ENCODE data around the gene GSTA2.
A peak's percentile ranks its signal among the peaks of the same experiment; 100 is the strongest.

DNA sequence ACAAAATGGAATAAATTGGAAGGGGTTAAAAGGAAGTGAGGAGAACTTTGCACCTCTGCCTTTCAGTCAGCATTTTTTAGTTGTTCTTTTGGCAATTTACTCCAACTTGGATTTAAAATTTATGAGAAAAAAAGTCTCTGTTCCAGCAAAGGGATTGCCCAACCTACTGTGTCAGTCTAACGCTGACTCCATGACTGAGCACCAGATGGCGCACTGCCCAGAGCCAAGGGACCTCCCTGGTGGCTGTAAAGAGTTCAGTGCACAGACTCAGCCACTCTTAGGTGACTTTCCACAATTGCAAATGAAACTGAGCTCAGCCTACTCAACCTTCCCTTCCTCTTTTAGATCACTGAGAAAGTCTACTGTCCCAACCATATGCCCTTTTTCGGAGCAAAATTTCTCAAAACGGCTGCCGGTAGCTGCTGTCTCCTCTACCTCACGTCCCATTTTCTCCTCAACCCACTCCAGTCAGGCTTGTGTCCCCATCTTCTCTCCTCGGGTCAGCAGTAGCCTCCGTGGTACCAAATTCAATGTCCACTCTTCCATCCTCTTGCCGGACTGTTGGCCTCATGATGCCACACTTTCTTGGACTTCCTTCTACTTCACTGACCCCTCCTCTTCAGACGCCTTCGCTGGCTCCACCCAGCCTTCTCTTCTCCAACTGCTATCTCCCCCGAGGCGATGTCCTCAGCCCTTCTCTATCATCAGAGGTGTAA, 38.7 kb downstream of the GSTA2 start:
- TF ChIP-seq CTCF (conservative IDR thresholded peaks at IDR 0.05) (peak; percentile 70), EZH2 (IDR thresholded peaks at IDR 0.05; ENCODE audit: low read depth) (no peak)

All from PC-9 (cell line).